Prostate gland (tissue), 2 donors: ENCODE data around the gene TMCO4. TPM values are rescaled to one million over a fixed set of nuclear protein-coding genes. Genes with fewer than 3 reads are reported as not detected.
A peak's percentile ranks its signal among the peaks of the same experiment; 100 is the strongest.
"Not testable (repeated sequence)": the region's sequence is repeated elsewhere in the genome, so short reads cannot be mapped to it uniquely, and the experiment has no call there.

Experiments used
- DNase-seq: peaks from one replicate; pipeline ENCODE4 v3.0.0-alpha.2; 2019; ENCODE audit warnings: low spot score
- H3K27ac ChIP-seq, 2 donors: fragments of 200-600 bp; sonication (generic); 2 replicates each; pipeline ENCODE4 v1.5.1; 2017 to 2019
- H3K27me3 ChIP-seq: fragments of 200-600 bp; sonication (generic); replicated peaks from 2 replicates; pipeline ENCODE4 v1.5.1; 2019; ENCODE audit not compliant: insufficient read depth
- H3K36me3 ChIP-seq, 2 donors: fragments of 200-600 bp; sonication (generic); 1 replicate in 1 of 2; 2 replicates in 1 of 2; pipeline versions ENCODE4 v1.5.1 to v1.8.1; 2017 to 2019
- H3K4me1 ChIP-seq: fragments of 200-600 bp; sonication (generic); replicated peaks from 2 replicates; pipeline ENCODE4 v1.5.1; 2019
- H3K4me3 ChIP-seq, 2 donors: fragments of 200-600 bp; sonication (generic); 2 replicates each; pipeline ENCODE4 v1.5.1; 2017 to 2019
- H3K9me3 ChIP-seq: fragments of 200-600 bp; sonication (generic); 2 replicates; pipeline ENCODE4 v1.5.1; 2017
- CTCF ChIP-seq, 4 experiments: fragments of 200-600 bp in 2 of 4; fragments of 450-650 bp in 2 of 4; sonication (generic) in 2 of 4; IDR thresholded peaks; 1 replicate in 3 of 4; 2 replicates in 1 of 4; pipeline ENCODE4 v1.5.1; 2016 to 2019; ENCODE audit warnings: antibody characterized with exemption in 4 of 4, mild to moderate bottlenecking in 2 of 4, moderate library complexity in 2 of 4
- POLR2A ChIP-seq: fragments of 450-650 bp; IDR thresholded peaks from one replicate; pipeline ENCODE4 v1.6.1; 2016; ENCODE audit warnings: antibody characterized with exemption, mild to moderate bottlenecking
- POLR2AphosphoS5 ChIP-seq: sonication (generic); formaldehyde crosslinking; IDR thresholded peaks from one replicate; pipeline ENCODE4 v1.6.1; 2017; ENCODE audit warnings: antibody characterized with exemption
- WGBS: methylation state at CpG from one replicate; pipeline ENCODE4 v1.1.5; 2018; 5-methylcytosine and 5-hydroxymethylcytosine counted together
- intact Hi-C: fragments of 100-400 bp; cut with DNase I; formaldehyde crosslinking; loops from one replicate; pipeline ENCODE4 v1.14.2; 2022
- total RNA-seq, 2 donors: library from RNA; depleted of rRNA; stranded (reverse); fragments of >200 nt; gene quantifications; one replicate each; pipeline ENCODE4 v1.1.0, GENCODE V29; 2016

TMCO4 gene
- 10 to 100 TPM; 60.5 to 89.9 TPM for total RNA-seq

- H3K36me3 ChIP-seq = no peaks in the 10 kb centered on the region
- H3K27me3 ChIP-seq = no peaks in the 10 kb centered on the region
- intact Hi-C loops = loop anchor here (10.0 kb wide), 1 partner anchor 85 kb away; no protein-coding TSS in a partner anchor
- DNase-seq = peak; percentile 61
- TF ChIP-seq CTCF (IDR thresholded peaks at IDR 0.05) (peak in 2 of 4 experiments; percentile 54 to 57), POLR2A (peak; percentile 29), POLR2AphosphoS5 (no peak)
- H3K4me1 ChIP-seq = peaks cover 7% of the 10 kb centered on the region
- no peaks in the 10 kb centered on the region for H3K9me3 ChIP-seq
- WGBS = 1% methylated on average over 41 of the region's 70 CpGs
- peak within 1 kb of the TSS; percentile 84 to 94 for H3K27ac ChIP-seq
- peak within 1 kb of the TSS; percentile 57 to 65 for H3K4me3 ChIP-seq
Observed at GRCh38 chr1:19799230-19800075, at the start of gene TMCO4. TSS of gene TMCO4 (minus strand) at chr1:19799916. CDS start at chr1:19780758, 19,158 bp downstream.

GRCh38 chr1:19849307-19849706 is 49.6 kb upstream of the TMCO4 start:
- H3K9me3 ChIP-seq, intact Hi-C loops, H3K27ac ChIP-seq, H3K4me3 ChIP-seq, H3K4me1 ChIP-seq, DNase-seq, H3K27me3 ChIP-seq, H3K36me3 ChIP-seq: not testable (repeated sequence)
- WGBS = 88% methylated on average over 3 of the region's 3 CpGs

GRCh38 chr1:19847334-19847733 is 47.6 kb upstream of the TMCO4 start:
- intact Hi-C loops, H3K4me3 ChIP-seq, DNase-seq, H3K9me3 ChIP-seq, H3K4me1 ChIP-seq, H3K36me3 ChIP-seq, H3K27me3 ChIP-seq, H3K27ac ChIP-seq: not testable (repeated sequence)
- whole genome bisulfite sequencing = 71% methylated on average over 9 of the region's 9 CpGs

- Histone ChIP-seq H3K27ac (no peak overlapping the region), H3K4me3 (no peak overlapping the region), H3K9me3 (no peaks in the 10 kb centered on the region), H3K4me1 (no peaks in the 10 kb centered on the region), H3K36me3 (no peaks in the 10 kb centered on the region), H3K27me3 (no peaks in the 10 kb centered on the region)
- 70% methylated on average over 3 of the region's 3 CpGs for WGBS
- intact Hi-C loops = no loop called here
- TF ChIP-seq POLR2A (no peak), CTCF (IDR thresholded peaks at IDR 0.05) (no peak), POLR2AphosphoS5 (no peak)
- no peak for DNase-seq
Observed at GRCh38 chr1:19846338-19846737, 46.6 kb upstream of the TMCO4 start.

GRCh38 chr1:19845555-19845954 is 45.8 kb upstream of the TMCO4 start:
- TF ChIP-seq POLR2AphosphoS5 = no peak
- TF ChIP-seq CTCF (IDR thresholded peaks at IDR 0.05) = no peak
- no peak for TF ChIP-seq POLR2A
- Histone ChIP-seq H3K27me3 (no peaks in the 10 kb centered on the region), H3K36me3 (no peaks in the 10 kb centered on the region), H3K27ac (no peak overlapping the region), H3K9me3 (no peaks in the 10 kb centered on the region), H3K4me3 (no peak overlapping the region), H3K4me1 (no peaks in the 10 kb centered on the region)
- WGBS = 91% methylated on average over 8 of the region's 8 CpGs
- no peak for DNase-seq
- intact Hi-C loops = no loop called here
